HG03378 (cell line): Measurements from ENCODE around the gene RTCA.
"Not testable (repeated sequence)": the region's sequence is repeated elsewhere in the genome, so short reads cannot be mapped to it uniquely, and the experiment has no call there.

Experiments used
- ATAC-seq: cut with Tn5 transposase; IDR thresholded peaks from one replicate; pipeline ENCODE4 v1.9.1; 2021; ENCODE audit warnings: mild to moderate bottlenecking, moderate library complexity; ENCODE audit not compliant: unreplicated experiment

RTCA gene

DNA sequence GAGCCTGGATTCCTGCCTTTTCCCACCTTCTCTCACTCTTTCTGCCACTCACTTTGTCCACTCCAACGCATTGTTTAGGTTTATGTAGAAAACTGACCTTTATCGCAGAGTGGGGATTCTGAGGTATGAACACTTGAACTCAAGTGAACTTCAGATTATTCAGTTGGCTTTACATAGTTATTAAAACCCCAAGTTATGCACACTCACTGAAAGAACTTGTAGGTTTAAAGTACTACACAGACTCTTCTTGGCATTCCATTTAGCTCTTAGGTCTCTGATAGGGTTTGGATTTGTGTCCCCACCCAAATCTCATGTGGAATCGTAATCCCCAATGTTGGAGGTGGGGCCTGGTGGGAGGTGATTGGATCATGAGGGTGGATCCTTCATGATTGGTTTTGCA is 39.9 kb downstream of the RTCA start:
- no peak for ATAC-seq

DNA sequence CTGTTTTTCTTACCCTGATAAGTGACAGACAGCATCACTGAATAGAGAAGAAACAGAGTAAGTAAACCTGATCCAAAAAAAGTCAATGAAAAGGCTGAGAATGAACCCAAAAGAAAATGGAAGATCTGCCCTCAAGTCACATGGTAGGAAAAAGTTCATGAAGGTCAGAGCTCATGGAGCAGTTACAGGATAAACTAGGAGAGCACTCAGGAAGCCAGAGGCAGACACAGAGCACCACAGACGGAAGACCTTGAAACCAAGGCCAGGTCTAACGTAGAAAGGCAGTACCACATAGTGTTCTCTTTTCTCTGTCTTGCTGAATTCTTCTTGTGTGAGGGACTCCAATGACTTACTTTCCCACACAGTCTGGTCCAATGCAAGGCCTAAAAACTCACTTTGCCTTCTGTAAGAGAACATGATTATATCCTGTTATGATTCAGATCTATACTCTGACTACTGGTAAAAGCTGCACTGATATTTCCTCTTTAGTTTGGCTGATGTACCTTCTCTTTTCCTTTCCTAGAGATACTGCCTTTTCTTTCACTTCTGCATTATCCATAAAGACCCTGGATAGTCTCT is 40.8 kb downstream of the RTCA start:
- no peak for ATAC-seq

- no peak for ATAC-seq
Measured at GRCh38 chr1:100308777-100309176, 42.8 kb downstream of the RTCA start.

- ATAC-seq, result no peak
Measured at GRCh38 chr1:100309863-100310262, 43.8 kb downstream of the RTCA start.

DNA sequence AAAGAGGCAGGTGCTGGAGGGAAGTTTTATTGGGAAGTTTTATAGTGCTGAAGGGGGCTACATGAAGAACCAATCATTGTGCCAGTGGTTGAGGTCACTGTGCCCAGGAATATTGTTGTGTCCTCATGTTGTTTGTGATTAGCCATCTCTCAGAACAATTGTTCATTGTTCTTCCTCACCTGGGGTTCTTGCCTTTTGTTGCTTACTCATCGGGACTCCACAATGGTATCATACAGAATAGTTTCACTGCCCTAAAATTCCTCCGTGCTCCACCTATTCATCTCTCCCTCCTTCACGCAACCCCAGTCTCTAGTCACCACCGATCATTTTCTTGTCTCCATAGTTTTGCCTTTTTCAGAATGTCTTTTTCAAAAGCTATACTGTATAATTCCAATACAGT is 47.4 kb downstream of the RTCA start:
- ATAC-seq, result no peak

GRCh38 chr1:100316622-100317021 is 50.6 kb downstream of the RTCA start:
- no peak for ATAC-seq

- no peak for ATAC-seq
Measured at GRCh38 chr1:100320311-100321099, 54.5 kb downstream of the RTCA start.

DNA sequence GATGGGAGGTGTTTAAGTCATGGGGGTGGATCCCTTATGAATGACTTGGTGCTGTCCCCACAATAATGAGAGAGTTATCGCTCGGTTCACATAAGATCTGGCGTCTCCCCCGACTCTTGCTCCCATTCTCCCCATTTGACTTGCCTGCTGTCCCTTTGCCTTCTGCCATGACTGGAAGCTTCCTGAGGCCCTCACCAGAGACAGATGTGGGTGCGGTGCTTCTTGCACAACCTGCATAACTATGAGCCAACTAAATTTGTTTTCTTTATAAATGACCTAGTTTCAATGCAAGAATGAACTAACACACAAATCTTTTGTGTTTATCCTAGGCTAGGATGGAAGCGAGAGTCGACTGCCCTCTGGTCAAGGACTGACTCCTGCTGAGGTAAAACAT is 55.1 kb downstream of the RTCA start:
- ATAC-seq, result no peak

- no peak for ATAC-seq
Measured at GRCh38 chr1:100321506-100321905, 55.5 kb downstream of the RTCA start.

DNA sequence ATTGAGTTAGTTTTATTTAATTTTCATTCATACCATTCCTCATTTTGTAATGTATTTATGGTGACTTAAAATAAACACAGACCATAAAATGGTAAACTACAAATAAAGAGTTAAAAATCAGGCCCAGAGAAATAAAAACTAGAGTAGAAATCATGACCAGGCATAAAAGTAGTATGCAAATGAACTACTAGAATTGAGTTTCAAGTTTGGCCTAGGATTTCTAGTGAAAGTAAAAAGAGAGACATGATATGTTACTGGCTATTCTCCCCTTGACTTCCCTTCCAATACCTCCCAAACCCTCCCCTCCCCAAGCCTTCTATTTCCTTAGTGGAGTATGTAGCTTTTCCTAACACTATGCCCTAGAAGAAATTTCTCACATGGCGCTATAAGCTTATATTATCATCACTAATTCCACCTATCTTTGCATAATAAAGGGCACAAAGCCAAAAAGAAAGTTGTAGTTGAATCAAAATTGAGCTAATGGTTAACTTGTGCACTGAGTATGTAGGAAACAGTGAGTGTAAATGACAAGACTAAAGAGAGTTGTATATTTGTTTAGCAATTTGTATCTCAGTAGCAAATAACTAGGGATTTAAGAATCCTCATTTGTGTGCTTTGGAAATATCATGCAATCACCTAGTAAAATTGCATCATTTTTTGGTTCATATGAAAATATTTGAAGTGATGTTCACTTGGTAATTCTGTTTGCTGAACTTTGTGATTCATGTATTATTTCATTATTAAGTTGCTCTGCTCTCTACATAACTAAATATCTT is 56.6 kb downstream of the RTCA start:
- peak; percentile 58 for ATAC-seq

- no peak for ATAC-seq
Measured at GRCh38 chr1:100323419-100324106, 57.5 kb downstream of the RTCA start.

DNA sequence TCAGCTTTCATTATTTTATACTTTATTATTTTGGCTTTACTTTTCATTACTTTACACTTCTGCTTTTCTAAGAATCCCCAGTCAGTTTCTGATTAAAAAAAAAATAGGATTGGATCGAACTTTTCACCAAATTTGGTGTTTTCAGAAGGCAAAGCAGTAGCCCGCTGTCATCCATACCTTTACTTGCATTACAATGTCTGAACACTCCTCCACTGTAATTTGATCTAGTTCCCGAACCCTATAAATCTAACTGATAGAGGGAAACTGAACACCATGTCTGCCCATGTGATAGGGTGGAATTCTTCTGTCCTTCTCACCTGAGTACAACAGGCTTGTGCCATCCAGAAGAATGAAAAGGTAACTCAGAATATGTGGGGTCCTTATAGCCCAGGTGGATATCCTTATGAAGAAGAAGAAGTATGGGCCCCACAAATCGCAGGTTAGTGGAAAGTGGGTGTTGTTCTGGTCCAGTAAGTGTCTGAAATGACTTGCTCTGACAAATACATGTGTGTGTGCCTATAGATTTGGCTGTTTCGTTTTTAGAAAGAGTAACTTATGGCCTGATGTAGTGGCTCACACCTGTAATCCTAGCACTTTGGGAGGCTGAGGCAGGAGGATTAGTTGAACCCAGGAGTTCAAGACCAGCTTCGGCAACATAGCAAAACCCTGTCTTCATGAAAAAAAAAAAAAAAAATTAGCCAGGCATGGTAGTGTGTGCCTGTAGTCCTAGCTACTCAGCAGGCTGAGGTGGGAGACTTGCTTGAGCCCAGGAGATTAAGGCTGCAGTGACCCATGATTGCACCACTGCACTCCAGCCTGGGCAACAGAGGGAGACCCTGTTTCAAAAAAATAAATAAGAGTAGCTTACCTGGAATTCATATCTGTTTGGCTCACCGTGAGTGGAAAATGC is 59.7 kb downstream of the RTCA start:
- no peak for ATAC-seq

- not testable (repeated sequence) for ATAC-seq
Measured at GRCh38 chr1:100326325-100326670, 60.3 kb downstream of the RTCA start.

DNA sequence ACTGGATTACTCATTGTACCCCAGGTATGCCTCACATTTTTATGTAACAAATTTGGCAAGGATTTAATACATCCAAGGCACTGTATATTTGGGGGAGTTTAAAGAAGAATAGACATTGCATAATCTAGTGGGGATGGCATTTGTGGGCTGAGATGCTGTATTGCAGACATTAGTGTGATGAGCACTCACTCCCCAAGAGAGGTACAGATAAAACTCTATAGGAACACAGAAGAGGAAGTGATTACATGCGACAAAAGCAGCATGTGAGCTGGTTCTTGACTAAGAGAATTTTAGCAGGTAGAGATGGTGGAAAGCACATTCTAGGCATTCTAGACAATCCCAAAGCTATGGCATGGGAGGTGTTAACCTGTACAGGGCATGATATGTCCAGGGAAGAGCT is 62.1 kb downstream of the RTCA start:
- ATAC-seq, result no peak

DNA sequence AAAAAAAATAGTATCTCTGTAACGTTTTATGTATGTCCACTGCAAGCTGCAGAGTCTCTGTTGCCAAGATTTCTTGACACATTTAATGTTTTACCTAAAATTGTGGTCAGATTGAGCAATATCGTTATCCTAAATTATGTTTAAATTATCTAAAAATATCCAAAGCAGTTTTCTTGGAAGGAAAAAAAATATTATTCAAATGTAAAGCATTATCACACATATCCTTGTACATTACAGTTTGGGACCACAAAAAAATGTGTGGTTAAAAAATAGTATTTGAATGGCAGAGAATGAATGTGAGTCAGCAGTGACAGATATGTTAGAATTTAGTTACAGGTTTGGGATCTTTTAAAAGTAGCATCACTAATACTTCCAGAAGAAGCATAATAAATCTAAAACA is 65.1 kb downstream of the RTCA start:
- ATAC-seq, result not testable (repeated sequence)

DNA sequence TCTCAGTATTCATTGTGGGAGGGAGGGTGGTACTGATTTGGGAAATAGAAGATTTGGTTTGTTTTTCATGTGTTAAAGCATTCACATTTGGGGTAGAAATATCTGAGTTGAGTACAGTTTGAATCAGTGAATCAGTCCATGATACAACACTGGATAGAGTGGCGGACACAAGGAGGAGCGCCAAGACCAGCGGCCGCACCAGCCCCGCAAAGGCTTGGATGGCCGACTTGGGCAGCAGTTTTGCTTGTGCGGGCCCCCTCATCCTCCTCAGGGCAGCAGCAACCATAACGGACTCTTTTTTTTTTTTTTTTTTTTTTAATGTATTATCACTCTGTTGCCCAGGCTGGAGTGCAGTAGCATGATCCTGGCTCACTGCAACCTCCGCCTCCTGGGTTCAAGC is 66.3 kb downstream of the RTCA start:
- ATAC-seq, result no peak

- no peak for ATAC-seq
Measured at GRCh38 chr1:100335436-100335835, 69.4 kb downstream of the RTCA start.

DNA sequence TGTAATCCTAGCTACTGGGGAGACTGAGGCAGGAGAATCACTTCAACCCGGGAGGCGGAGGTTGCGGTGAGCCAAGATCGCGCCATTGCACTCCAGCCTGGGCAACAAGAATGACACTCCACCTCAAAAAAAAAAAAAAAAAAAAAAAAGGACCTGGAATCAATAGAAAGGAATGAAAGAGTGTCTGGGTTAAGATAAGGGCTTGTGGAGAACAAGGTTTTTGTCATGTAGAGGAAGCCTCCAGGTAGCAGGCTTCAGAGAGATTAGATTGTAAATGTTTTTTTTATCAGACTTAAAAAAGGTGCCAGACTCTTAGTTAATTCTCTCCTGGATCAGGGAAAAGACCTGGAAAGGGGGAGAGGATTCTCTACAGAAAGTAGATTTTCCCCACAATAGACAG is 71.9 kb downstream of the RTCA start:
- not testable (repeated sequence) for ATAC-seq

DNA sequence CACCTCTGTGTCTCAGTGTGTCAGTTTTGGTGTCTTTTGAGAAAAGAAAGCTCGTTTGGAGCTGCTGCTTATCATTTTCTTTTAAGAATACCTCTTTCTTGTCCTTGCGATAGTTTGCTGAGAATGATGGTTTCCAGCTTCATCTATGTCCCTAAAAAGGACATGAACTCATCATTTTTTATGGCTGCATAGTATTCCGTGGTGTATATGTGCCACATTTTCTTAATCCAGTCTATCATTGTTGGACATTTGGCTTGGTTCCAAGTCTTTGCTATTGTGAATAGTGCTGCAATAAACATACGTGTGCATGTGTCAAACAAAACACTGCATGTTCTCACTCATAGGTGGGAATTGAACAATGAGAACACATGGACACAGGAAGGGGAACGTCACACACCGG is 73.7 kb downstream of the RTCA start:
- not testable (repeated sequence) for ATAC-seq

- ATAC-seq, result no peak
Measured at GRCh38 chr1:100340494-100340893, 74.5 kb downstream of the RTCA start.
